Posterior cingulate gyrus (tissue), 11 donors: Measurements from ENCODE around the gene GTF2A1.

Experiments used
- DNase-seq, 10 donors: peaks; one replicate each; pipeline versions ENCODE4 v3.0.0 to v3.0.0-alpha.2; 2020 to 2021; ENCODE audit warnings: mixed read lengths in 3 of 10
- intact Hi-C: fragments of 100-400 bp; cut with DNase I; formaldehyde crosslinking; loops from one replicate; pipeline ENCODE4 v1.15.1; 2023

The GTF2A1 gene

DNA sequence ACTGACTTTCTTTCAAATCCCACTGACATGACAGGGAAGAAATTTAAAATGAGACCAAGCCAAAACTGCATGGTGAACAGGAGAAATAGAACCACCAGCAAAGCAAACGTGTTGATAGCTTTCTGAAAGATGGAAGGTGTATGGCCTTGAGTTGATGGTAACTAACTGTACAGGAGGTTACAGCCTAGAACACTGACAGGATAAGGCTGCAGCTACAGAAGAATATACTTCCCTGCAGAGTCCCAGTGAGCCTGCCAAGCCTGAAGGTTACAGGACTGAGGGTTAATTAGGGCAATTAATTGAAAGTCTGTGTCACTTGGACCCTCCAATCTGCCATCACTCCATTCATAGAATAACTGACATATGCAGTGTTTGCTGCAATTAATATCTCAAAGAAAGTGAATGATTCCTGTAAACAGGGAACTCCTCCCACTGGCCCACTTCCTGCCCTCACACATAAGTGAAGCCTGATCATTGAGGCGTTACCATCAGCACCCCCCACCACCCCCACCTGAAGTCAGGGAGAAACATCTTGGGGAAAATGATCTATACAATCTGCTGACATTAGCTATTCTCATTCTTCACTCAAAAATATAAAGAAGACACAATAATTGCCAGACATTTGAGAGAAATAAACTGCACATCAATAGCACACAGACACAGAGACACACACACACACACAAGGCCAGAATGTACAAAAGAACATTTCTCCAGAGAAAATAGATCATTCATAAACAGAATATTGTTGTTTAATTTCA is 73.4 kb downstream of the GTF2A1 start:
- intact Hi-C loops: no loop called here
- no peak for DNase-seq

DNA sequence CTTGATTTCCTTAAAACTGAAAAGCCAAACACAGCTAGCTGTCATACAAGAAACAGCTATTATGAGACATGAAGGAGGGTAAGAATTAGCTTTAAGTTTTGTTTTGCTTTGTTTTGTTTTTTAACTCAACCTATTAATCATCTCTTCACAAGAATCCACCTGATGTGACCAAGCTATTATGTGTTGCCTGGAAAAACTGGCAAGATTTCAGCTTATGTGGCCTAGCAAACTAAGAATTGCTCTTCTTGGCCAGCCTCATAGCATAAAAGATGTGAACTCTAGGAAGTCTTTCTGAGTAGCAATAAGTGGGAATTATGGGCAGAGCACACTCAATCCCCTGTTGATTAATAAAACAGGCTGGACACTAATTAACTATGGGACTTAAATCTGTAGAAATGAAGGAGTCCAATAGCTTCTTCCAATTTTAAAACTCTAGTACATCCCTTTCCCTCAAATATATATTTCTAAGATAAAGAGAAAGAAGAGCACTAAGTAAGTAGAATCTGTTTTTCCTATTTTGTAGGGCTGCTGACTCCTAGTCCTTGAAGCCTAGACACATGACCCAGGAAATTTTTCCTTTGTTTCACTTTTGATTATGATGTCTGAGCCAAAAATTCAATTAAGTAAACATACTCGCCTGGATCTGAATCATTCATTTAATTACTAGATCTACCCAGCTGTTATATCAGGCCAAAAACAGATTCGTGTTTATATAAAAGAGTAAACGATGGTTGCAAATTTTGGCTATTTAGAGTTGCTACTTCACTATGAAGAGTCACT is 75.7 kb downstream of the GTF2A1 start:
- DNase-seq: no peak
- intact Hi-C loops: no loop called here

DNA sequence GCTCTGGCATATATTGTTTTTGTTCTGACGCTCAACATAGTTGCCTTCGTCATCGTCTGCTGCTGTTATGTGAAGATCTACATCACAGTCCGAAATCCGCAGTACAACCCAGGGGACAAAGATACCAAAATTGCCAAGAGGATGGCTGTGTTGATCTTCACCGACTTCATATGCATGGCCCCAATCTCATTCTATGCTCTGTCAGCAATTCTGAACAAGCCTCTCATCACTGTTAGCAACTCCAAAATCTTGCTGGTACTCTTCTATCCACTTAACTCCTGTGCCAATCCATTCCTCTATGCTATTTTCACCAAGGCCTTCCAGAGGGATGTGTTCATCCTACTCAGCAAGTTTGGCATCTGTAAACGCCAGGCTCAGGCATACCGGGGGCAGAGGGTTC is 77.0 kb downstream of the GTF2A1 start:
- DNase-seq: no peak
- intact Hi-C loops: no loop called here

DNA sequence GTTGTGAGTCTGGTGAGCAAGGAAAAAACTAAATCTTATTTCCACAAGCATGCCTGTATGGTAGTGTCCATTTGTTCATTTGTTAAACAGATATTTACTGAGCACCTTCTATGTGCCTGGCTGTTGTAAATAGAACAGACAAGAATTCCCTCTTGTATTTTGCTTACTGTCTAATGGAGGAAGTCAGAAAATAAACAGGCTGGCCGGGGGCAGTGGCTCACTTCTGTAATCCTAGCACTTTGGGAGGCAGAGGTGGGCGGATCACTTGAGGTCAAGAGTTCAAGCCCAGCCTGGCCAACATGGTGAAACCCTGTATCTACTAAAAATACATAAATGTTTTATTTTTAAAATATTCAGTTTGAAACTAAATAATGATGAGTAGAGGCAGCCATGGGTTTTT is 79.3 kb downstream of the GTF2A1 start:
- intact Hi-C loops: no loop called here
- no peak for DNase-seq

- DNase-seq: no peak
- intact Hi-C loops: no loop called here
Observed at GRCh38 chr14:81138429-81138828, 82.3 kb downstream of the GTF2A1 start.

GRCh38 chr14:81137316-81137715 is 83.4 kb downstream of the GTF2A1 start:
- intact Hi-C loops: no loop called here

GRCh38 chr14:81133400-81133799 is 87.4 kb downstream of the GTF2A1 start:
- intact Hi-C loops: no loop called here

More at GRCh38 chr14:81137316-81137715, 83.4 kb downstream of the GTF2A1 start:
- no peak for DNase-seq

DNA sequence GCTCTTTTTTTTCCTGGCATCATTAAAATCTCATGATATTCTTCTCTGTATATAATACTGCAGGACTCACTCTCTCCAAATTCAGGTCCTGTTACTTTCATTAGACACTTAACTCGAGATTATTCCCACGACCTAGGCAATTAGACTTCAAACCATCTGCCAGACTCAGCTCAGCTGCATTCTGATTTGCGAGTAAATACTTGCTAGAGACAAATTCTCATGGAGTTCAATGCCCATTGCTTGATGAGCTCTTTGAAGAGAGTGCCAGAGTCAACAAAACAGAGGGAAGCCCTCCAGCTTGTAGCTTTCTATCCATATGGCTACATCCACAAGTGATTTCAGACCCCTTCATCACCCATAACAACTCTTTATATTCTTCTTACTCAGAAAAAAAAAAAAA is 88.3 kb downstream of the GTF2A1 start:
- intact Hi-C loops: no loop called here
- no peak for DNase-seq

More at GRCh38 chr14:81133400-81133799, 87.4 kb downstream of the GTF2A1 start:
- no peak for DNase-seq

- intact Hi-C loops: no loop called here
- DNase-seq: no peak
Observed at GRCh38 chr14:81129242-81129641, 91.5 kb downstream of the GTF2A1 start.

DNA sequence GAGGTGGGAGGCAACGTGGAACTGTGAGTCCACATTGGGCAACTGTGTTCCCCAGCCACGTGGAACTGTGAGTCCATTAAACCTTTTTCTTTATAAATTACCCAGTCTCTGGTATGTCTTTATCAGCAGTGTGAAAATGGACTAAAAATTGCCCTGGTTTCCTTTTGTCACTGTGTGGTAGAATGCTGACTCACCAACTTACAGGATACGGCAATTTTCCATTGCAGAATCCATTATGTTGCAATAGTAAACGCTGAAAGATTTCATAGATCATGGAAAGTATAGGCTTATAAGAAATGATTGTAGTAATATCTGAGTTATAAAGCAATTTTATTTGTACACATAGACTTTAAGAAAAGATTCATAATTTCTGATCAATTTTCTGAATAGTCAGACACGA is 93.0 kb downstream of the GTF2A1 start:
- intact Hi-C loops: no loop called here
- no peak for DNase-seq

DNA sequence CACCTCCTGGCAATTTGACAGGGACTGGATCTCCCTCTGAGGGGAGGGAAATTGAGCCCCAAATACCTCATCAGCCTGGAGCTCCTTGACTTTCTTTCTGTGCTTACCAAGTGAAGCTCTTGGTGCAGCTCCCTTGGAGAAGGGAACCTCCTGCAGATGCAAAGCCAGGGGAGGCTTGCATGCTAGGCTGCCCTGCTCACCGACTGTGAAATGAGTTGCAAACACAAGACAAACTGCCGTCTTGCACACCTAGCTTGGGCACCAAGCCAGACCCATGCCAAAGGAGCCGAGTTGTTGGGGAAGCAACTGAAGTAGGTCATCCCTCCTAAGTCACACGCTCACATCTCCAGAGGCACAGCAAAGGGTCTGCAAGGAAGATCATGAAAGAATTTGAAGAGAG is 95.2 kb downstream of the GTF2A1 start:
- intact Hi-C loops: no loop called here
- DNase-seq: no peak
